GF-D8 (cell line): ENCODE measurements around the gene SERINC1.
"Not testable (repeated sequence)": the region's sequence is repeated elsewhere in the genome, so short reads cannot be mapped to it uniquely, and the experiment has no call there.

Experiments used
- DNase-seq: peaks from one replicate; lab custom pipeline; 2025; lab: John Stamatoyannopoulos, UW

The SERINC1 gene

GRCh38 chr6:122471107-122472021, at the start of gene SERINC1:
SERINC1 (minus strand) TSS chr6:122471807; CDS start chr6:122471737, 70 bp downstream.
- DNase-seq = peak; percentile 83

GRCh38 chr6:122511193-122511924, 39.8 kb upstream of the SERINC1 start:
- no peak for DNase-seq

- not testable (repeated sequence) for DNase-seq
These were observed 33.6 kb upstream of the SERINC1 start for GRCh38 chr6:122505170-122505569.

- no peak for DNase-seq
These were observed 29.9 kb upstream of the SERINC1 start for GRCh38 chr6:122501475-122501874.

GRCh38 chr6:122495612-122496011, 24.0 kb upstream of the SERINC1 start:
- peak; percentile 87 for DNase-seq

- no peak for DNase-seq
These were observed 23.2 kb upstream of the SERINC1 start for GRCh38 chr6:122494665-122495272.

GRCh38 chr6:122491919-122492555, 20.4 kb upstream of the SERINC1 start:
- peak; percentile 31 for DNase-seq

- DNase-seq = no peak
These were observed 19.0 kb upstream of the SERINC1 start for GRCh38 chr6:122490607-122491006.

DNA sequence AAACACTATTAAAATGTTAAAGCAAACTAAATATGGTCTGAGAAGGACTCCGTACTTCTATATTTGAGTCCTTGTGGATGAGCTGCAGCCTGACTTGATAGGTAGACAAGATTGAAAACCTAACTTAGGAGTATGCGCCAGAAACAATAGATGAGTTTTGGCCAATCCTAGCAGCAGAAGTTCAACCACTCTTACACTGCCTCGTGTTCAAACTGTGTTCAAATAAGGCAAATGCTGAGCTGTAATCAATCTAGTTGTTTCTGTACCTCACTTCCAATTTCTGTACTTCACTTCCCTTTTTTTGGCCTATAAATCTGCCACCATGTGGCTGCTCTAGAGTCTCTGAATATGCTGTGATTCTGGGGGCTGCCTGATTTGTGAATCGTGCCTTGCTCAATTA, 13.2 kb upstream of the SERINC1 start:
- DNase-seq = peak; percentile 43

GRCh38 chr6:122482750-122483080, 11.1 kb upstream of the SERINC1 start:
- no peak for DNase-seq

DNA sequence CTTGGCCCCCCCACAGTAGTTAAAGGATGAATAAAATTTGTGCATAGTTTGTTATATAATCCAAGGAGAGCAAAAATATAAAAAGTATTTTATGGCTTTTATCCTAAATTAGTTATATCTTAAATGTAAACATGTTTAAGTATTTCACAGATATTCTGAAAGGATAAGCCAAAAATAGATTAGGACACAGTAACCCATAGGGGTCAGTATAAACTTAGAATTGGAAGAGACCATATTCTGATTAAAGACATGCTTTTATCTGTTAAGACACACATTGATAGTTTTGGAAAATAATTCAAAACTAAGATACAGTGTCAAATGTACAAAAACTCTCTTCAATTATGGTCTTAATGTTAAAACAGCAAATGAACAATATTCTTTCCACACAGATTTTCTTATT, 4.5 kb upstream of the SERINC1 start:
- no peak for DNase-seq

- DNase-seq = no peak
These were observed 374 bp upstream of the SERINC1 start for GRCh38 chr6:122472022-122472340.

DNA sequence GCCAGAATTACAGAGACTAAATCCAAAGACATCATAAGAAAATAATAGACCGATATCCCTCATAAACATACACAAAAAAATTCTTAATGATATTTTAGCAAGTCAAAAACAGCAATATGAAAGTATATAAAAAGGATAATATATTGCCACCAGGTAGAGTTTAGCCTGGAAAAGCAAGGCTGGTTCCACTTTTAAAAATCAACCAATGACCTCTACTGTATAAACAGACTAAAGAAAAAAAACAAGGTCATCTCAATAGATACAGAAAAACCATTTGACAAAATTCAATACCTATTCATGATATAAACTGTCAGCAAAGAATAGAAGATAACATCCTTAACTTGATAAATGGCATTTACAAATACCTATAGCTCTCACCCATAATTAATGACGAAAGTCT, 9.7 kb downstream of the SERINC1 start:
- DNase-seq = no peak

DNA sequence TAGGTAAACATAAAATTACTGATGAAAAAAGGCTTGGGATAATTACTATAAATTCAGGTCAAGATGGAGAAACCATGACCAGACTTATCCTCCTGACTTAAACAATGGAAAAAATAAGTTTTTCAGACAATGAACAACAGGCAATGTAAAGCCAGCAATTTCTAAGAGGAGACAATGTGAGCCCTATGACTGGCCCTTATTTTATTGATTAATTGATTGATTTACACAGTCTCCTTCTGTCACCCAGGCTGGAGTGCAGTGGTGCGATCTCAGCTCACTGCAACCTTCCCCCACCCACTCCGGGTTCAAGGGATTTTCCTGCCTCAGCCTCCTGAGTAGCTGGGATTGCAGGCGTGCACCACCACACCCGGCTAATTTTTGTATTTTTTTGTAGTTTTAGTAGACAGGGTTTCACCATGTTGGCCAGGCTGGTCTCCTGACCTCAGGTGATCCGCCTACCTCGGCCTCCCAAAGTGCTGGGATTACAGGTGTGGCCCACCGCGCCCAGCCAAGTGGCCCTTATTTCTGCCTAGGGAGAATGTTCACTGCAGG, 11.7 kb downstream of the SERINC1 start:
- not testable (repeated sequence) for DNase-seq

GRCh38 chr6:122459240-122459639, 12.4 kb downstream of the SERINC1 start:
- no peak for DNase-seq

GRCh38 chr6:122458087-122458486, 13.5 kb downstream of the SERINC1 start:
- no peak for DNase-seq

GRCh38 chr6:122455116-122455515, 16.5 kb downstream of the SERINC1 start:
- DNase-seq = not testable (repeated sequence)

- DNase-seq = no peak
These were observed 16.9 kb downstream of the SERINC1 start for GRCh38 chr6:122454673-122455072.

DNA sequence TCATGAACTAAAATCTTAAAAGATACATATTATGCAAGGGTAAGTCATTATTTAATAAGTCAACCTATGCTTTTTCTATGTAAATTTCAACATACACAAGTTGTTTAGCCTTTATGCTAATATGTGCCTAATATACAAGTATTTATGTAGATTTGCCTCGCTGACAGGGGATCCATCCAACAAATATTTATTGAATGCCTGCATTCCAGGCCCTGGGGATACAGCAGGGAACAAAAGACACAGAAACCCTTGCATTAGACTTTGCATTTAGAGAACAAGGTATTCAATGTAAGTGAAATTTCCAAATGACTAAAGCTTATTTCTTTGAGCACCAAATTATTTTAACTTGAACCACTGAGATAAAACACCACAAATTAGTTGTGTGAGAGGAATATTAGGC, 19.1 kb downstream of the SERINC1 start:
- DNase-seq = no peak

DNA sequence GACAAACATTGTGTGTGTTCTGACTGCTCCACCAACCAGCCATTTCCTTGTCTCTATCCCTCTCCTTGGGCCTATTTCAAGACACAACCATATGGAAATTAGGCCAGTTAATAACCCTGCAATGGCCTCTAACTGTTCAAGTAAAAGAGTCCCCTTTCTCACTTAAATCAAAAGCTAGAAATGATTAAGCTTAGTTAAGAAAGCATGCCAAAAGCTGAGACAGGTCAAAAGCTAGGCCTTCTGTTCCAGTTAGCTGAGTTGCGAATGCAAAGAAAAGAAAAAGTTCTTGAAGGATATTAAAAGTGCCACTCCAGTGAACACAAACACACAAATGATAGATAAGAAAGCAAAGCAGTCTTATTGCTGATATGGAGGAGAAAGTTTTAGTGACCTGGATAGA, 22.5 kb downstream of the SERINC1 start:
- no peak for DNase-seq

- no peak for DNase-seq
These were observed 26.3 kb downstream of the SERINC1 start for GRCh38 chr6:122445274-122445673.

DNA sequence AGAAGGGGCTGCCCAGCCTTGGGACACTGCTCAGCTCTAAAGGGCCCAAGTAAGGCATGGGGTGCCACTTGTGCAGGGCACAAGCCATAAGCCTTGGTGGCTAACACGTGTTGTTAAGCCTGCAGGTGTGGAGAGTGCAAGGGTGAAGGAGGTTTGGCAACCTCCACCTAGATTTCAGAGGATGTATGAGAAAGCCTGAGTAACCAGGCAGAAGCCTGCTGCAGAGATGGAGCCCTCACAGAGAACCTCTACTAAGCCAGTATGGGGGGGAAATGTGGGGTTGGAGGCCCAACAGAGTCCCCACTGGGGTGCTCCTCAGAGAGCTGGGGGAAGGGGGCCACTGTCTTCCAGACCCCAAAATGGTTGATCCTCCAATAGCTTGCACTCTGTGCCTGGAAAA, 32.6 kb downstream of the SERINC1 start:
- no peak for DNase-seq
